ENCODE data around the gene PPP2R2B.
A peak's percentile ranks its signal among the peaks of the same experiment; 100 is the strongest.

Gene PPP2R2B

DNA sequence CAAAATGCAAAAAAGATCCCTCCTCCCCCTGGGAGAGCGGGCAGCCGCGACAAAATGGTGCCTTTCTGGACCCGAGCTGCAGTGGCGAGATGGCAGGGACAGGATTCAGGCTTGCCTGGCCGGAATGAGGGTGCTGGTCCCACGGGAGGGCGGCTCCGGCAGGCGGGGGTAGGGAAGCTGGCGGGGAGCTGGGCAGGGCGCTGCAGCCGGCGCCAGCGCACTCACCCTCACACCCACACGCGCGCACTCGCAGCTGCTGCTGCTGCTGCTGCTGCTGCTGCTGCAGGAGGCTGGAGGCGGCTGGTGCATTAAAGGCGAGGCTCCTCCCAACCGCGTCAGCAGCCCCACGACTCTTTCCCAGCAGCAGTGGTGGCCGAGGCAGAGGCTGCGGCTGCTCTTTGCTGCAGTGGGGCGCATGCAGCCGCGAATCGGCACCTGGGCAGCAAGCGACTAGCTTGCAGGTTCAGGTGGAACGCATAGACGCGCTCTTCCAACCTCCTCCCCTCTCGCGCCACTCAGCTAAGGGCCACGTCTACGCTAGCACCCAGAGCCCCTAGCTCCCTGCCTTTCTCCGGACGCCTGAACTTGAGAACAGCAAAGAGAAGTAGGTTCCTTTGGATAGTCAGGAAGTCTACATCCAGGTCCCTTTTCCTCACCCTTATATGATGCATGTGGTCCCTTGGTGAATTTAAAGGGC, at the start of gene PPP2R2B:
Gene PPP2R2B, minus strand, starts transcription at position 282 of the 697 bp plus-strand sequence.
- peak; percentile 46 for DNase-seq (ENCODE audit: low spot score)

DNA sequence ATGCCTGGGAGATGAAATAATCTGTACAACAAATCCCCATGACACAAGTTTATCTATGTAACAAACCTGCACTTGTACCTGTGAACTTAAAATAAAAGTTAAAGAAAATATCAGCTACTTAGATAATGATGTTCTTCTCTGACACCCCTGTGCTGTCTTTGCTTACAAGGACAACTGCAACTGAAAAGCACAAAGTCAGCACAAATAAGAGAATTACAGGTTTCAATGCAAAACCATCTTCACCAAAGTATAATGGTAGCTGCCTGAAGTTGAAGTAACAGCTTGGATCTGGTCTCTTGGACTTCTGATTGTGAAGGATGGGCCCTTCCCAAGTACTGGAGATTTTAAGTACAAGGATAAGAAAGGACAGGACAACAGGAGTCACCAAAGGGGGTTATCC, 45.6 kb upstream of the PPP2R2B start:
- no peak for DNase-seq (ENCODE audit: low spot score)

- no peak for DNase-seq (ENCODE audit: low spot score)
Measured at GRCh38 chr5:146921225-146921624, 42.7 kb upstream of the PPP2R2B start.

GRCh38 chr5:146920351-146920881, 41.9 kb upstream of the PPP2R2B start:
- no peak for DNase-seq (ENCODE audit: low spot score)

- no peak for DNase-seq (ENCODE audit: low spot score)
Measured at GRCh38 chr5:146919304-146919703, 40.7 kb upstream of the PPP2R2B start.

- DNase-seq (ENCODE audit: low spot score), result no peak
Measured at GRCh38 chr5:146917931-146918330, 39.4 kb upstream of the PPP2R2B start.

DNA sequence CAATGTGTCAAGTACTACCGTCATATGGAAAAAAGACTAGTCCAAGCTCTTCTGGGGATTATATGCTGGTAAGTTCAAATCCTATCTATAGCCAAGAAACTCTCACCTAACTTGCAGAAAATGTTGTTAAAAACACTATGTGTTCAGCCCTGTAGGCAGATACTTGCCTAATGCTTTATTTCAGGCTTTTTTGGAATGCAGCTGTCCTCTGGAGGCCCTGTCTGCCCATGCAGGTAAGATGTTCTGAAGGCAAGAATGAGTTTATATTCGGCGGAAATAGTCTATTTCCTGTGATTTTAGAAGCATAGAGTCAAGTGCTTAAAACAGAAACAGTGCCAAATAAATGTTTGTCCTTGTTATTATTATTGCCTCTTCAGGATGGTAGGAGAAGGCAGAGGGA, 34.3 kb upstream of the PPP2R2B start:
- DNase-seq (ENCODE audit: low spot score), result no peak

DNA sequence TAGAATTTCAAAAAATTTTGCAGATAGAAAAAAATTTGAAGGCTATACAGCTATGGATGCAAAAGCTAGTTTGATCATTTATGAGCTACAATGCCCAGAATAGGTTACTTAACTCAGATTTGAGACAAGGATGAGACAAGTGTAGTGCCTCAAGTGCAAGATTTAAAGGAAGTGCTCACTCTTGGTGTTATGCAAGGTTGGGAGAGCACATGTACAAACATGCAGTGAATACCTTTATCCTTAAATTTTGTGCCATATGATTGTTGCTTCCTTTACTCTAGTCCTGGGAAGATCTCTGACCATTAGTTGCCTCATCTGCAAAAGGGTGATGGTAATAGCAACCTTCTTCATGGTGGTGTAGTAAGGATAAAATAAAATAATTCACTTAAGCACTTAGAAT, 31.7 kb upstream of the PPP2R2B start:
- no peak for DNase-seq (ENCODE audit: low spot score)

DNA sequence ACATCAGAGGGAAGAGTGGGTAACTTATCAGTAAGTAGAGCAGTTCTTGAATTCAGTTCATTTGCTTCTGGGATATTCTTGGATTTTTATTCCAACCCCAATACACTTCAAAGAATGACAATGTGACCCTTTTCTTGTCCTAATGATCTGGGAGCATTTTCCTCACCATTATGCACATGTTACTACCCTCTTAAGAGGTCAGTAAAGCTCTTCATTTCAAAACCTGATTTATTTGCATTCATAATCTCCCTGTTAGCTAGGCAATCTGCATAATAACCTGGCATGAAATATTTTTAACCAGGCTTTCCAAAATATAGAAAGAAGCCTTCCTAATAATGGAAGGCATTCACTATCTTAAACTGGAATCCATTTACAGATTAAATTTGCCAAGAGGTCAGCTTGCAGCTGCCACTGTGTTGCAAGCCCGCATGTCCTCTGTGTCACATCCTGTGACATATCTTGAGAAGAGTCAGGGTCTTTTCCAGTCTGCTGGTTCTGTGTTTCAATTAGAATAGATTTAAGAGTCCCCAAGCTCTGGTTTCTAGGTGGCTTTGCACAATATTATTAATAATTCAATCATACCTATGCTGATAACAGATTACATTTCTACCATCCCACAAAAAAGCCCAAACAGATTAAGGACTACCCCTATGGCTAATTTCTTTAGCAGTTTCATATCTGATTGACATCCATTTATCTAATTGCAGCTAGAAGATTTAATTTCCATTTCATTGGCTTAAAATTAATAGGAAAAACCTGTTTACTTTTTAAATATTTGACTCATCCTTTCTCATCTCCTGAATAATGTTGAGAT, 30.9 kb upstream of the PPP2R2B start:
- DNase-seq (ENCODE audit: low spot score), result no peak

GRCh38 chr5:146906803-146907202, 28.2 kb upstream of the PPP2R2B start:
- DNase-seq (ENCODE audit: low spot score), result no peak

DNA sequence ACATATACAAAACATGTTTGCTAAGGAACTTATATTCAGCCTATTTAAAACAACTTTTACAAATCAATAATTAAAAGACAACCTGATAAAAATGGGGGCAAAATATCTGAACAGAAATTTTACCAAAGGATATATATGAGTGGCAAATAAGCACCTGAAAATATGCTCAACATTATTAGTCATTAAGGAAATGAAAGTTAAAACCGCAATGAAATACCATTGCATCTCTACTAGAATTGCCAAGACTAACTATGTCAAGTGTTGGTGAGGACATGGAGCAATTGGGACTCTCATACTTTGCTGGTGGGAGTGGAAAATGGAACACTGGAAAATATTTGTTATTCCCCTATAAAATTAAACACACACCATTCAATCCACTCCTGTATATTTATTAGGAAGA, 26.3 kb upstream of the PPP2R2B start:
- DNase-seq (ENCODE audit: low spot score), result no peak

- DNase-seq (ENCODE audit: low spot score), result no peak
Measured at GRCh38 chr5:146903789-146904188, 25.2 kb upstream of the PPP2R2B start.

DNA sequence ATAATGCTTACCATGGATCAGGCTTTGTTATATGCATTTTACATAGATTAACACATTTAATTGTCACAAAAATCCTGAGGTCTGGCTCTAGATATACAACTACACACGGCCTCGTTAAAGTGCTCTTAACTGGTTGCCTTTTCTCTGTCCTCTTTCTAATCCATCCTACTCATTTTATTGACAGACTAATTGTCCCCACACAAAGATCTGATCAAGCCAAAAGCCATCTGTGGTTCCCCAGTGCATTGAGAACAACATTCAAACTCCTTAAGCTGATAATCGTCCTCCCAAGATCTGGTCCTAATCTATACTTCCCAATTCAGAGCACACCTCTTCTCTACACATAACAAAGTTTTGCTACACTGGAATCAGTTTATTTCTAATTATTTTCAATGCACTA, 23.9 kb upstream of the PPP2R2B start:
- DNase-seq (ENCODE audit: low spot score), result no peak

DNA sequence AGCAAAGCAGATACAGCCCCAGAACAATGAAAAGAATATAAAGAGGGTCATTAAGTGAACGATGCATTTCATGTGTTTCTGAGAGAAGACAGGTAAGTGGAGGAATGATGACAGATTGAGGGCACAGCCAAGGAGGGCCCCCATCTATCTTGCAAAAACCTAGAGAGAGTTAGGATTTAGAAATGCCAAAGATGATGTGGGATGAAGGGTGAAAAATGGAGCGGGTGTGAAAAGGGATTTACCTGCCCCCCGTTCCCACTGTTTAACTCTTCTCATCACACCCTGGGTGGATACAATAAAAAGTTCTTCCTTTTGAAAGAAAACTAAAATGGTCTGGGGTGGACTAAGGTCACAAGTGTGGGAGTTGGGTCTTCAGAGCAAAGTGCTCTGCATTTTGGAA, 18.5 kb upstream of the PPP2R2B start:
- no peak for DNase-seq (ENCODE audit: low spot score)

DNA sequence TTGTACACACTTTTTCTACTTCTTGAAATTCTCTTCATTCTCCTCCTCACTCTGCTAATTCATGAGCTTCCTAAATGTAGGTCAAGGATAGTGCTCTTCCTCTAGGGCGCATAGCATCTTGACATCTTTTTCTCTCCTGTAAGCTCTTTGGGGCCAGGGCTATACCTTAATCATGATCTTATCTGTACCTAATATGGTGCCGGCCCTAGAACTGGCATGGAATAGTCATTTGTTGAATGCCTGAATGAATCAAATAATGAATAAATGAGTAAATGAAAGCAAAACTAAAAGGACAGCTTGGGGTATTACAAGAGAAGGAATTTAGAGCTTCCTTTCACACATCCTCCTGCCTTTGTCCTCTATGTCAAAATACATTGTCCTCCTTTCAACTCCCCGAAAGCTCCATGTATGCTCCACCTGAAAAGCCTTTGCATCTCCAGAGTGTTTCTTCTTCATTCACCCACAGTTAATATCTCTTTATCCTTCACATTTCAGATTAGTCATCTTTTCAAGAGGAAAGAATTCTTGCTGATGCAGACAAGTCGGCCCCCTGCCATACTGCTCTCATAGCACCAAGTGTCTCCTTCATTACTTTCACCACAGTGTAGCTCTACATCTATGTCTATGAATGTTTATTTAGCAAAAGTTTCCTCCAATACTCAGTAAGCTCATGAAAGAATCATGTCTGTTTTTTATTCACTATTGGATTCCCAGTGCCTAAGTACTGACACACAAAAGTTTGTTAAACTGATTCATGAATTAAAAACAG, 16.4 kb upstream of the PPP2R2B start:
- DNase-seq (ENCODE audit: low spot score), result no peak

- no peak for DNase-seq (ENCODE audit: low spot score)
Measured at GRCh38 chr5:146893991-146894390, 15.4 kb upstream of the PPP2R2B start.

- no peak for DNase-seq (ENCODE audit: low spot score)
Measured at GRCh38 chr5:146892231-146892630, 13.7 kb upstream of the PPP2R2B start.

DNA sequence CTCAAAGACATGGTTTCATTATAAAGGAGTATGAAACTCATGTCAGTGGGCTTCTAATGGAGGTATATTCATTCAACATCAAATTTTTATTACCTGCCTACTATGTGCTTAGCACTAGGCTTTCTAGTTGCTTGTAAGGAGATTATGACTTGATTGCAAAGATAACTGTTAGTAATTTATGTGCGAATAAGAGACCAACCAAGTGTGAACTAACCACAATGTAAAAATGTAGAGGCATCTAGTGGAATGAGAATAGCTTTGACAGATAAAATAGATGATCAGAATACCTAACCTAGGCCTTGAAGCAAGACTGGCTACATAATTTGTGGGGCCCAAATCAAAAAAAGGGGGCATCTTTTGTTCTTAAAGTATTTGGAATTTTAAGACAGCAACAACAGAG, 13.0 kb upstream of the PPP2R2B start:
- DNase-seq (ENCODE audit: low spot score), result no peak

DNA sequence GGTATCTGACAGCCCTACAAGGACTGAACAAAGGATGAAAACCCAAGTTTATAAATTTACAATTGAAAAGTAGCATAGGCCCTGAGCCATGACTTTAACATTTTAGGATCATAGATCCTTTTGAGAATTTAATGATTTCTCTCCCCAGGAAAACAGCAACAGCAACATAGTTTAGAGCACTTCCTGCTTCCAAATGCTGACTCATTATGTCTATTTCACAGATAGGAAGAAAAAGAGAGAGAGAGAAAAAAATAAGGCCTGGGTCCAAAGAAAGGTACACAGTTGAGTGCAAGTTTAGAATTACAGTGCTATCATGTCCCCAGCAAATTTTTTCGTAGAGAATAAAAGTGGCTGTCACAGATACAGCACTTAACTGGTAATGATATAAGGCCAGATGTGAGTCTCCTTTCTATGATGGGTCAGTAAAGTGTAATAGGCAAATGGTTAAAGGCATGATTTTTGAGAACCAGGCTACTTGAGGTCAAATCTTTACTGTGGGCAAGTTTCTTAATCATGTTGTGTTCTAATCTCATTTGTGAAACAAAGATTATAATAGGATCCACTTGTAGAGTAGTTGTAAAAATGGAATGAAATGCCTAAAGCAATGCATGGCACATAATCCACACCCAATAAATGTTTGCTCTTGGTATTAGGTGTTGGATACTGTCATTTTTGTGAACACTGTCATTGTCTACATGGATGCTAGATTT, 12.3 kb upstream of the PPP2R2B start:
- DNase-seq (ENCODE audit: low spot score), result no peak

DNA sequence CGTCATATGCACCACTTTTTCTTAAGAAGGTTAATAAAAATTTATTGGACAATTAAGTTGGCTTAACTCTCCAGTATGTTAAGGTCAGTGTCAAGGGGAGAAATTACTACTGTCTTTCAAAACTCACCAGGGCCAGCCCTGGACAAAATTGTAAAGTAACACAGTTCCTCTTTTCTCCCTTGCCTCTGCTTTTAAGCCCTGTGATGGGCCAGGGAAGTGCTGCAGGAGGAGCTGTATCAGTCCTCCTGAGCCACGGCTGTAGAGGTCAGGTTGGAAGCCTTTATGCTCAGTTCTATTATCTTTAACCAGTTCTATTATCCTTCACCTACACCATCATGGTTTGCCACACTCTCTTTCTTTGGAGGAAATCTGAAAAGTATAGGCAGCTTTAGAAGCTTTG, 11.5 kb upstream of the PPP2R2B start:
- no peak for DNase-seq (ENCODE audit: low spot score)

DNA sequence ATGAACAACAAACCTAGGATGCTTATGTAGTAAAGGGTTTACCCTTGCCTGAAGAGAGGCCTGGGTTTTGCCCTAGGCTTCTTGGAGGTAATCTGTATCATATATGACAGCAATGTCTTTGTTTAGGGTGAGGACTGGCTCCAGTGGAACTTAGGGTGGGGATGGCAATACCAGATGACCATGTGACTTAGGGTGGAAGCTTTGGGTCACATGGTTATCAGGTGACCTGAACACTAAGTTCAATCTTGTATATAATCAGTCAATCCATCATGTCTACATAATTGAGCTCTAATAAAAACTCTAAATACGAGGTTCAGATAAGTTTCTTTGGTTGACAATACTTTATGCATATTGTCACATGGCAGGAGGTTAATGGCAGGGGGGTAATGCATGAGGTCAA, 10.6 kb upstream of the PPP2R2B start:
- no peak for DNase-seq (ENCODE audit: low spot score)

All from CD4-positive, alpha-beta T cell treated with Interleukin-2 at 100 ng/mL for 4 hours (primary cell).